ENCODE data around the gene RBBP6. TPM values are rescaled to one million over a fixed set of nuclear protein-coding genes. Genes with fewer than 3 reads are reported as not detected.

The RBBP6 gene
- polyA plus RNA-seq, 2 of the 4 experiments (the other 2 are of a cell fraction): 25.0 to 49.3 TPM

DNA sequence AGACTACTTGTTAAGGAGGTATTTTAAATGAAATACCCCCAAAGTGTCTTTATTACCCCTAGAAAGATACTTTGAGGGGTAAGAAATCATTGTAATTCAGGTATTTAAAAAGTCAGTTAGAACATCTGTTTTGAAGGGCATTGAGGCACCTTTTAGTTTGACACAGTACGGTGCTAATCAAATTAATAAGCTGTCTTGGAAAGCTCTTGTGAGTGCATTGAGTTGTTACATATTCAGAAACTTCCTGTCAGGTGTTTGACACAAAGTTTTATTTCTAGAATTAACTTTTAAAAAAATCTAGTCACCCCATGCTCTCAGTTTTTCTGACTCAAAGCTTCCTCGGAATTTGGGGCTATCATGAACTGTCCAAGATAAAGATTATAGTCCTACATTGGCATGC is 4.6 kb downstream of the RBBP6 start (continued):
- no peak for TF ChIP-seq MAZ (IDR thresholded peaks at IDR 0.05; ENCODE audit: borderline replicate concordance, low read depth, low read length)
- no peak for TF ChIP-seq POLR2A (IDR thresholded peaks at IDR 0.05; ENCODE audit: low read length)
- no peak for TF ChIP-seq NPAS2 (CRISPR knock-in tag; IDR thresholded peaks at IDR 0.05; ENCODE audit: borderline replicate concordance)
- no peak for TF ChIP-seq FOSL2 (IDR thresholded peaks at IDR 0.05)
- no peak for TF ChIP-seq FOSL2 (CRISPR knock-in tag; IDR thresholded peaks at IDR 0.05)
- no peak for TF ChIP-seq SREBF2 (IDR thresholded peaks at IDR 0.05)
- TF ChIP-seq HEYL (CRISPR knock-in tag; IDR thresholded peaks at IDR 0.05): no peak
- no peak for TF ChIP-seq ZSCAN20 (CRISPR knock-in tag; IDR thresholded peaks at IDR 0.05)
- TF ChIP-seq JUNB (IDR thresholded peaks at IDR 0.05): no peak
- no peak for TF ChIP-seq ZC3H11A (IDR thresholded peaks at IDR 0.05)

DNA sequence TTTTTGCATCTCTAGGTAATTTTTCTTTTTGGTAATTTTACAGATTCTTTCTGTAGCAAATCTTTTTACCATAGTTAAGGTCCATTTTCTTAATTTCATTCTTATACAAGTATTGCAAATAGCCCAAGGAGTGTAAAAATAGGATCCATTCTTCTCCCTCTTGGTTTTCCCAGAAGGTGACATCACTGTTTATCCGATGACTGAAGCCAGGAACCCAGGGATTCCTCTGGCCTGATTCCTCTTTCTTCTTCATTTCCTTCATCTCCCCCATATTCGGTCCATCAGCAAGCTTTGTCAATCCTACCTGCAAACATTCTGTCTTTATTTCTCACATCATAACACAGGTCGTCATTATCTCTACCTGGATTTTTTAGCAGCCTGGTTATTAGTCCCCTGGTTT is 5.3 kb downstream of the RBBP6 start:
- no peak overlapping the region for H3K4me3 ChIP-seq
- H3K9me3 ChIP-seq: no peaks in the 10 kb centered on the region
- no peak for DNase-seq (ENCODE audit: low read depth in 1 of 2, low spot score in 1 of 2)
- POLR2A ChIA-PET: no interaction called here
- no peak for ATAC-seq
- TF ChIP-seq, protein P1, sequence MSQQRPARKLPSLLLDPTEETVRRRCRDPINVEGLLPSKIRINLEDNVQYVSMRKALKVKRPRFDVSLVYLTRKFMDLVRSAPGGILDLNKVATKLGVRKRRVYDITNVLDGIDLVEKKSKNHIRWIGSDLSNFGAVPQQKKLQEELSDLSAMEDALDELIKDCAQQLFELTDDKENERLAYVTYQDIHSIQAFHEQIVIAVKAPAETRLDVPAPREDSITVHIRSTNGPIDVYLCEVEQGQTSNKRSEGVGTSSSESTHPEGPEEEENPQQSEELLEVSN (IDR thresholded peaks at IDR 0.05; ENCODE audit: borderline replicate concordance, low read depth): no peak
- TF ChIP-seq, protein P2, sequence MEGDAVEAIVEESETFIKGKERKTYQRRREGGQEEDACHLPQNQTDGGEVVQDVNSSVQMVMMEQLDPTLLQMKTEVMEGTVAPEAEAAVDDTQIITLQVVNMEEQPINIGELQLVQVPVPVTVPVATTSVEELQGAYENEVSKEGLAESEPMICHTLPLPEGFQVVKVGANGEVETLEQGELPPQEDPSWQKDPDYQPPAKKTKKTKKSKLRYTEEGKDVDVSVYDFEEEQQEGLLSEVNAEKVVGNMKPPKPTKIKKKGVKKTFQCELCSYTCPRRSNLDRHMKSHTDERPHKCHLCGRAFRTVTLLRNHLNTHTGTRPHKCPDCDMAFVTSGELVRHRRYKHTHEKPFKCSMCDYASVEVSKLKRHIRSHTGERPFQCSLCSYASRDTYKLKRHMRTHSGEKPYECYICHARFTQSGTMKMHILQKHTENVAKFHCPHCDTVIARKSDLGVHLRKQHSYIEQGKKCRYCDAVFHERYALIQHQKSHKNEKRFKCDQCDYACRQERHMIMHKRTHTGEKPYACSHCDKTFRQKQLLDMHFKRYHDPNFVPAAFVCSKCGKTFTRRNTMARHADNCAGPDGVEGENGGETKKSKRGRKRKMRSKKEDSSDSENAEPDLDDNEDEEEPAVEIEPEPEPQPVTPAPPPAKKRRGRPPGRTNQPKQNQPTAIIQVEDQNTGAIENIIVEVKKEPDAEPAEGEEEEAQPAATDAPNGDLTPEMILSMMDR (IDR thresholded peaks at IDR 0.05): no peak
- no peak for TF ChIP-seq ESRRA (IDR thresholded peaks at IDR 0.05; ENCODE audit: borderline replicate concordance, low read length)
- TF ChIP-seq HOXB5 (CRISPR knock-in tag; IDR thresholded peaks at IDR 0.05): no peak
- TF ChIP-seq ZNF302 (CRISPR knock-in tag; IDR thresholded peaks at IDR 0.05): no peak
- no peak for TF ChIP-seq KDM5A (IDR thresholded peaks at IDR 0.05)
- TF ChIP-seq BCL3 (IDR thresholded peaks at IDR 0.05): no peak
- TF ChIP-seq HEYL (CRISPR knock-in tag; IDR thresholded peaks at IDR 0.05): no peak
- TF ChIP-seq FOXS1 (CRISPR knock-in tag; IDR thresholded peaks at IDR 0.05): no peak
- no peak for TF ChIP-seq FOSB (CRISPR knock-in tag; IDR thresholded peaks at IDR 0.05)
- no peak for TF ChIP-seq POLR2AphosphoS2 (conservative IDR thresholded peaks at IDR 0.05; ENCODE audit: low read length)
- TF ChIP-seq MAFK (IDR thresholded peaks at IDR 0.05; ENCODE audit: partially characterized antibody): no peak
- no peak for TF ChIP-seq CBX8 (IDR thresholded peaks at IDR 0.05)
- TF ChIP-seq, protein P3, sequence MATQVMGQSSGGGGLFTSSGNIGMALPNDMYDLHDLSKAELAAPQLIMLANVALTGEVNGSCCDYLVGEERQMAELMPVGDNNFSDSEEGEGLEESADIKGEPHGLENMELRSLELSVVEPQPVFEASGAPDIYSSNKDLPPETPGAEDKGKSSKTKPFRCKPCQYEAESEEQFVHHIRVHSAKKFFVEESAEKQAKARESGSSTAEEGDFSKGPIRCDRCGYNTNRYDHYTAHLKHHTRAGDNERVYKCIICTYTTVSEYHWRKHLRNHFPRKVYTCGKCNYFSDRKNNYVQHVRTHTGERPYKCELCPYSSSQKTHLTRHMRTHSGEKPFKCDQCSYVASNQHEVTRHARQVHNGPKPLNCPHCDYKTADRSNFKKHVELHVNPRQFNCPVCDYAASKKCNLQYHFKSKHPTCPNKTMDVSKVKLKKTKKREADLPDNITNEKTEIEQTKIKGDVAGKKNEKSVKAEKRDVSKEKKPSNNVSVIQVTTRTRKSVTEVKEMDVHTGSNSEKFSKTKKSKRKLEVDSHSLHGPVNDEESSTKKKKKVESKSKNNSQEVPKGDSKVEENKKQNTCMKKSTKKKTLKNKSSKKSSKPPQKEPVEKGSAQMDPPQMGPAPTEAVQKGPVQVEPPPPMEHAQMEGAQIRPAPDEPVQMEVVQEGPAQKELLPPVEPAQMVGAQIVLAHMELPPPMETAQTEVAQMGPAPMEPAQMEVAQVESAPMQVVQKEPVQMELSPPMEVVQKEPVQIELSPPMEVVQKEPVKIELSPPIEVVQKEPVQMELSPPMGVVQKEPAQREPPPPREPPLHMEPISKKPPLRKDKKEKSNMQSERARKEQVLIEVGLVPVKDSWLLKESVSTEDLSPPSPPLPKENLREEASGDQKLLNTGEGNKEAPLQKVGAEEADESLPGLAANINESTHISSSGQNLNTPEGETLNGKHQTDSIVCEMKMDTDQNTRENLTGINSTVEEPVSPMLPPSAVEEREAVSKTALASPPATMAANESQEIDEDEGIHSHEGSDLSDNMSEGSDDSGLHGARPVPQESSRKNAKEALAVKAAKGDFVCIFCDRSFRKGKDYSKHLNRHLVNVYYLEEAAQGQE (IDR thresholded peaks at IDR 0.05): no peak
- TF ChIP-seq JUNB (IDR thresholded peaks at IDR 0.05): no peak
- no peak for TF ChIP-seq RARB (CRISPR knock-in tag; IDR thresholded peaks at IDR 0.05)
- no peak for TF ChIP-seq PBX3 (IDR thresholded peaks at IDR 0.05)
- no peak for TF ChIP-seq CHD2 (IDR thresholded peaks at IDR 0.05; ENCODE audit: low read length, partially characterized antibody)
- TF ChIP-seq GATA3 (IDR thresholded peaks at IDR 0.05; ENCODE audit: borderline replicate concordance): no peak
- no peak for FAIRE-seq
- 0 out of 3 replicates have a peak overlapping the region, but pooled peaks have one; percentile 92 for H3K4me2 ChIP-seq
- peaks cover 32% of the 10 kb centered on the region; the same call in 2 of the 3 replicates for H3K4me1 ChIP-seq
- H3K27ac ChIP-seq: no peak overlapping the region
- CTCF ChIA-PET: interaction anchor here (0.6 kb wide), 1 partner anchor 18 kb away, joined by 3 read pairs; no protein-coding TSS in a partner anchor
- WGBS (ENCODE audit: missing lambda C conversion rate): 59% methylated on average over 3 of the region's 3 CpGs

All from A549 (cell line).